Measurements from ENCODE around the gene TMPRSS2. TPM values are rescaled to one million over a fixed set of nuclear protein-coding genes. Genes with fewer than 3 reads are reported as not detected.

The TMPRSS2 gene
- total and polyA plus RNA-seq, 2 donors from 2014 or later = 32.8 to 55.0 TPM

DNA sequence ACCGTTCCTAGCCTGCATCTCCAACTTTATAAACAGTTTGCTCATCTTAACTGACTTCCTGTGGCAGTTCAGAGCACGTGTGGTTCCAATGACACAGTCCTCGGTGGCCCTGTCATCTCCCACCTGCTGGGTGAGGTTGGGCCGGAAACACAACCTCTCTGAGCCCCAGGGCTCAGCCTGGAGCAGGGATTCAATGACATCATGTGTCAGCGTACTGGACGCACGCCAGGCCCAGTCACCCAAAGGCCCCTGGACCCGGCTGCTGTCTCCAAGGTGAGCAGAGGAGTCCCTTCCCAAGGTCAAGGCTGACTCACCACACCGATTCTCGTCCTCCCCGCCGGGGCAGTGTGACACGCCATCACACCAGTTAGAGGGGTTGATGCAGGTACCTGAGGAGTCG lies 19.9 kb downstream of the TMPRSS2 start:
- DNase-seq (no peak), FAIRE-seq (no peak)
- Histone ChIP-seq H3K27me3 (ENCODE audit: control insufficient read depth, insufficient read depth, low read length) (no peaks in the 10 kb centered on the region), H3K4me1 (ENCODE audit: control insufficient read depth in 2 of 3, insufficient read depth in 2 of 3, low read depth in 1 of 3, low read length in 3 of 3) (peaks cover 0 to 18% (median 0%) of the 10 kb centered on the region in 3 donors), H3K9ac (ENCODE audit: low read length in 3 of 3) (no peak overlapping the region), H3K27ac (ENCODE audit: low read depth in 2 of 2, low read length in 2 of 2) (peak overlapping the region in 1 of 2 donors; percentile 48), H3K36me3 (ENCODE audit: control insufficient read depth in 2 of 3, insufficient read depth in 3 of 3, low read length in 3 of 3) (peaks cover 0 to 19% (median 12%) of the 10 kb centered on the region in 3 donors), H3K4me3 (ENCODE audit: low read length in 3 of 3) (no peak overlapping the region), H3K9me3 (ENCODE audit: control insufficient read depth in 2 of 3, insufficient read depth in 1 of 3, low read length in 3 of 3) (no peaks in the 10 kb centered on the region)
- intact Hi-C loops (cut with DNase I) = no loop called here
- TF ChIP-seq, protein P1, sequence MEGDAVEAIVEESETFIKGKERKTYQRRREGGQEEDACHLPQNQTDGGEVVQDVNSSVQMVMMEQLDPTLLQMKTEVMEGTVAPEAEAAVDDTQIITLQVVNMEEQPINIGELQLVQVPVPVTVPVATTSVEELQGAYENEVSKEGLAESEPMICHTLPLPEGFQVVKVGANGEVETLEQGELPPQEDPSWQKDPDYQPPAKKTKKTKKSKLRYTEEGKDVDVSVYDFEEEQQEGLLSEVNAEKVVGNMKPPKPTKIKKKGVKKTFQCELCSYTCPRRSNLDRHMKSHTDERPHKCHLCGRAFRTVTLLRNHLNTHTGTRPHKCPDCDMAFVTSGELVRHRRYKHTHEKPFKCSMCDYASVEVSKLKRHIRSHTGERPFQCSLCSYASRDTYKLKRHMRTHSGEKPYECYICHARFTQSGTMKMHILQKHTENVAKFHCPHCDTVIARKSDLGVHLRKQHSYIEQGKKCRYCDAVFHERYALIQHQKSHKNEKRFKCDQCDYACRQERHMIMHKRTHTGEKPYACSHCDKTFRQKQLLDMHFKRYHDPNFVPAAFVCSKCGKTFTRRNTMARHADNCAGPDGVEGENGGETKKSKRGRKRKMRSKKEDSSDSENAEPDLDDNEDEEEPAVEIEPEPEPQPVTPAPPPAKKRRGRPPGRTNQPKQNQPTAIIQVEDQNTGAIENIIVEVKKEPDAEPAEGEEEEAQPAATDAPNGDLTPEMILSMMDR (IDR thresholded peaks at IDR 0.05; ENCODE audit: borderline replicate concordance, extremely low read depth, insufficient read depth) = no peak

DNA sequence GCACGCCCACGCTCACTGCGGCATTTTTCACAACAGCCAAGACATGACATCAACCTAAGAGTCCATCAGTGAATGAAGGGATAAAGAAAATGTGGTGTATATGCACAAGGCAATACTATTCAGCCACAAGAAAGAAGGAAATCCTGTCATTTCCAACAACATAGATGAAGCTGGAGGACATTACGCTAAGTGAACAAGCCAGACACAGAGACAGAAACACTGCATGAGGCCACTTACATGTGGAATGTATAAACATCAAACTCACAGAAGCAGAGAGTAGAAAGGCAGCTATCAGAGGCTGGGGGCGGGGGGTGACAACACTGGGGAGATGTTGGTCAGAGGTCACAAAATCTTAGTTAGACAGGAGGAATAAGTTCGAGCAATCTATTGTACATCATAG lies 20.9 kb downstream of the TMPRSS2 start:
- FAIRE-seq (no peak), DNase-seq (no peak)
- peaks cover 0 to 18% (median 0%) of the 10 kb centered on the region in 3 donors for H3K4me1 ChIP-seq (ENCODE audit: control insufficient read depth in 2 of 3, insufficient read depth in 2 of 3, low read depth in 1 of 3, low read length in 3 of 3)
- H3K27ac ChIP-seq (ENCODE audit: low read depth in 2 of 2, low read length in 2 of 2) = peak overlapping the region in 1 of 2 donors; percentile 80
- intact Hi-C loops (cut with DNase I) = no loop called here
- H3K9me3 ChIP-seq (ENCODE audit: control insufficient read depth in 2 of 3, insufficient read depth in 1 of 3, low read length in 3 of 3) = no peaks in the 10 kb centered on the region
- peaks cover 0 to 23% (median 12%) of the 10 kb centered on the region in 3 donors for H3K36me3 ChIP-seq (ENCODE audit: control insufficient read depth in 2 of 3, insufficient read depth in 3 of 3, low read length in 3 of 3)
- H3K4me3 ChIP-seq (ENCODE audit: low read length in 3 of 3) = no peak overlapping the region
- TF ChIP-seq, protein P1 (IDR thresholded peaks at IDR 0.05; ENCODE audit: borderline replicate concordance, extremely low read depth, insufficient read depth) = no peak
- no peaks in the 10 kb centered on the region for H3K27me3 ChIP-seq (ENCODE audit: control insufficient read depth, insufficient read depth, low read length)
- no peak overlapping the region for H3K9ac ChIP-seq (ENCODE audit: low read length in 3 of 3)

DNA sequence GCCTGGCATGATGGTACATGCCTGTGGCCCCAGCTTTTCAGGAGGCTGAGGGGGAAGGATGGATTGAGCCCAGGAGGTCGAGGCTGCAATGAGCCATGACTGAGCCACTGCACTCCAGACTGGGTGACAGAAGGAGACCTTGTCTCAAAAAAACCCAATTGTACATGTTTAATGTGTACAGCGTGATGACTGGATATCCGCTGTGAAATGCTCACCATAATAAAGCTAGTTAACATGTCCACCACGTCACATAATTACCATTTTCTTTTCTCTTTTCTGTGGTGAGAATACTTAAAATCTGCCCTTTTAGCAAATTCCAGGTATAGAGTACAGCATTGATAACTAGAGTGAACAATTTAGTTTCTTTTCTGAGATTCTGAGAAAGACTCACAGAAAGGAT lies 24.0 kb downstream of the TMPRSS2 start:
- intact Hi-C loops (cut with DNase I) = no loop called here
- Histone ChIP-seq H3K27ac (ENCODE audit: low read depth in 2 of 2, low read length in 2 of 2) (peak overlapping the region; percentile 0 to 21), H3K4me3 (ENCODE audit: low read length in 3 of 3) (no peak overlapping the region), H3K27me3 (ENCODE audit: control insufficient read depth, insufficient read depth, low read length) (no peaks in the 10 kb centered on the region), H3K4me1 (ENCODE audit: control insufficient read depth in 2 of 3, insufficient read depth in 2 of 3, low read depth in 1 of 3, low read length in 3 of 3) (peaks cover 0 to 17% (median 16%) of the 10 kb centered on the region in 3 donors), H3K9ac (ENCODE audit: low read length in 3 of 3) (no peak overlapping the region), H3K36me3 (ENCODE audit: control insufficient read depth in 2 of 3, insufficient read depth in 3 of 3, low read length in 3 of 3) (peaks cover 0 to 24% (median 10%) of the 10 kb centered on the region in 3 donors), H3K9me3 (ENCODE audit: control insufficient read depth in 2 of 3, insufficient read depth in 1 of 3, low read length in 3 of 3) (no peaks in the 10 kb centered on the region)
- TF ChIP-seq, protein P1 (IDR thresholded peaks at IDR 0.05; ENCODE audit: borderline replicate concordance, extremely low read depth, insufficient read depth) = no peak
- DNase-seq = no peak
- no peak for FAIRE-seq

DNA sequence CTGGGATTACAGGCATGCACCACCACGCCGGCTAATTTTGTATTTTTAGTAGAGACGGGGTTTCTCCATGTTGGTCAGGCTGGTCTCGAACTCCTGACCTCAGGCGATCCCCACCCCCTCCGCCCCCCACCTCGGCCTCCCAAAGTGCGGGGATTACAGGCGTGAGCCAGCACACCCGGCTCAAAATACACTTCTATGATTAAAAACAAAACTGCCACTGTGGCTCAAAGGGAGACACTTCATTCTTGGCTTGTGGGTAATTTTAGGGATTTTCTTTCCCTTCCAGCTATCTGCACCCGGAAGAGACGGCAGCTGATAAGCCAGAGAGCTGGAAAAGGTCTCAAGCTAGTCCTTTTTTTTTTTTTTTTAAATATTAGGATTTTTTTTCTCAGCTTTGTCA lies 24.5 kb downstream of the TMPRSS2 start:
- peaks cover 0 to 20% (median 16%) of the 10 kb centered on the region in 3 donors for H3K4me1 ChIP-seq (ENCODE audit: control insufficient read depth in 2 of 3, insufficient read depth in 2 of 3, low read depth in 1 of 3, low read length in 3 of 3)

More for the DNA sequence above, 24.5 kb downstream of the TMPRSS2 start:
- Histone ChIP-seq H3K27me3 (ENCODE audit: control insufficient read depth, insufficient read depth, low read length) (no peaks in the 10 kb centered on the region), H3K9ac (ENCODE audit: low read length in 3 of 3) (no peak overlapping the region), H3K9me3 (ENCODE audit: control insufficient read depth in 2 of 3, insufficient read depth in 1 of 3, low read length in 3 of 3) (no peaks in the 10 kb centered on the region), H3K27ac (ENCODE audit: low read depth in 2 of 2, low read length in 2 of 2) (no peak overlapping the region), H3K4me3 (ENCODE audit: low read length in 3 of 3) (no peak overlapping the region), H3K36me3 (ENCODE audit: control insufficient read depth in 2 of 3, insufficient read depth in 3 of 3, low read length in 3 of 3) (peaks cover 0 to 22% (median 8%) of the 10 kb centered on the region in 3 donors)
- intact Hi-C loops (cut with DNase I) = no loop called here
- FAIRE-seq = no peak
- TF ChIP-seq, protein P1 (IDR thresholded peaks at IDR 0.05; ENCODE audit: borderline replicate concordance, extremely low read depth, insufficient read depth) = no peak
- no peak for DNase-seq

Data from kidney (tissue), 14 donors.